ENCODE results near the gene CASP8AP2. TPM values are rescaled to one million over a fixed set of nuclear protein-coding genes. Genes with fewer than 3 reads are reported as not detected.

The CASP8AP2 gene
- total RNA-seq, 1 experiment from 2014 or later: 27.9 TPM

DNA sequence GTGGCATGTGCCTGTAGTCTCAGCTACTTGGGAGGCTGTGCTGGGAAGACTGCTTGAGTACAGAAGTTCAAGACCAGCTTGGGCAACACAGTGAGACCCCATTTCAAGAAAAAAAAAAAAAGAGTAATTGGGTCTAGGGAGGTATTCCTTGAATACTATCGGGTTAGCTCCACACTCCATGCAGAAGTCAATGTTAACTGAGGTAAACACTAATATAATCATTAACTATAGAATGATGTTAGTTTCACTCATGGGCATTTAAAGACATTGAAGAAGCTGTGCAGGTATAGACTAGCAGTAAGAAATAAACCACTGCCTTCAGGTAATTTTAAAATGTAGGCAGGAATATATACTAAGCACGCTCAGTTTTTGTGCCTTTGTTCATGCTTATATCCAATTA lies 42.7 kb upstream of the CASP8AP2 start:
- CTCF ChIA-PET: no interaction called here
- POLR2A ChIA-PET: no interaction called here

More for the DNA sequence above, 42.7 kb upstream of the CASP8AP2 start:
- H3K4me1 Mint-ChIP-seq: no peaks in the 10 kb centered on the region
- ATAC-seq: no peak
- peaks cover 78% of the 10 kb centered on the region for H3K36me3 Mint-ChIP-seq
- no peak overlapping the region for H3K27ac Mint-ChIP-seq
- H3K27me3 Mint-ChIP-seq (ENCODE audit: low read depth): no peaks in the 10 kb centered on the region
- DNase-seq (ENCODE audit: low spot score): no peak
- TF ChIP-seq, protein P1, sequence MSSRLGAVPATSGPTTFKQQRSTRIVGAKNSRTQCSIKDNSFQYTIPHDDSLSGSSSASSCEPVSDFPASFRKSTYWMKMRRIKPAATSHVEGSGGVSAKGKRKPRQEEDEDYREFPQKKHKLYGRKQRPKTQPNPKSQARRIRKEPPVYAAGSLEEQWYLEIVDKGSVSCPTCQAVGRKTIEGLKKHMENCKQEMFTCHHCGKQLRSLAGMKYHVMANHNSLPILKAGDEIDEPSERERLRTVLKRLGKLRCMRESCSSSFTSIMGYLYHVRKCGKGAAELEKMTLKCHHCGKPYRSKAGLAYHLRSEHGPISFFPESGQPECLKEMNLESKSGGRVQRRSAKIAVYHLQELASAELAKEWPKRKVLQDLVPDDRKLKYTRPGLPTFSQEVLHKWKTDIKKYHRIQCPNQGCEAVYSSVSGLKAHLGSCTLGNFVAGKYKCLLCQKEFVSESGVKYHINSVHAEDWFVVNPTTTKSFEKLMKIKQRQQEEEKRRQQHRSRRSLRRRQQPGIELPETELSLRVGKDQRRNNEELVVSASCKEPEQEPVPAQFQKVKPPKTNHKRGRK (CRISPR knock-in tag; IDR thresholded peaks at IDR 0.05; ENCODE audit: borderline replicate concordance): no peak
- TF ChIP-seq ZNF121 (CRISPR knock-in tag; IDR thresholded peaks at IDR 0.05) (no peak), OVOL2 (CRISPR knock-in tag; IDR thresholded peaks at IDR 0.05; ENCODE audit: borderline replicate concordance) (no peak), GRHL2 (CRISPR knock-in tag; IDR thresholded peaks at IDR 0.05; ENCODE audit: insufficient replicate concordance, severe bottlenecking) (no peak), FOXP1 (CRISPR knock-in tag; IDR thresholded peaks at IDR 0.05; ENCODE audit: borderline replicate concordance) (no peak), NFE2L1 (CRISPR knock-in tag; IDR thresholded peaks at IDR 0.05) (no peak), IRF2 (CRISPR knock-in tag; IDR thresholded peaks at IDR 0.05; ENCODE audit: borderline replicate concordance, low read depth) (no peak), TP53 (CRISPR knock-in tag; IDR thresholded peaks at IDR 0.05) (no peak), ZNF396 (CRISPR knock-in tag; IDR thresholded peaks at IDR 0.05; ENCODE audit: borderline replicate concordance) (no peak), NR3C1 (CRISPR knock-in tag; conservative IDR thresholded peaks at IDR 0.05; ENCODE audit: low read depth) (no peak), SMAD4 (CRISPR knock-in tag; IDR thresholded peaks at IDR 0.05) (no peak), ZBTB21 (CRISPR knock-in tag; IDR thresholded peaks at IDR 0.05; ENCODE audit: borderline replicate concordance) (no peak), RORB (CRISPR knock-in tag; IDR thresholded peaks at IDR 0.05) (no peak)
- TF ChIP-seq, protein P2, sequence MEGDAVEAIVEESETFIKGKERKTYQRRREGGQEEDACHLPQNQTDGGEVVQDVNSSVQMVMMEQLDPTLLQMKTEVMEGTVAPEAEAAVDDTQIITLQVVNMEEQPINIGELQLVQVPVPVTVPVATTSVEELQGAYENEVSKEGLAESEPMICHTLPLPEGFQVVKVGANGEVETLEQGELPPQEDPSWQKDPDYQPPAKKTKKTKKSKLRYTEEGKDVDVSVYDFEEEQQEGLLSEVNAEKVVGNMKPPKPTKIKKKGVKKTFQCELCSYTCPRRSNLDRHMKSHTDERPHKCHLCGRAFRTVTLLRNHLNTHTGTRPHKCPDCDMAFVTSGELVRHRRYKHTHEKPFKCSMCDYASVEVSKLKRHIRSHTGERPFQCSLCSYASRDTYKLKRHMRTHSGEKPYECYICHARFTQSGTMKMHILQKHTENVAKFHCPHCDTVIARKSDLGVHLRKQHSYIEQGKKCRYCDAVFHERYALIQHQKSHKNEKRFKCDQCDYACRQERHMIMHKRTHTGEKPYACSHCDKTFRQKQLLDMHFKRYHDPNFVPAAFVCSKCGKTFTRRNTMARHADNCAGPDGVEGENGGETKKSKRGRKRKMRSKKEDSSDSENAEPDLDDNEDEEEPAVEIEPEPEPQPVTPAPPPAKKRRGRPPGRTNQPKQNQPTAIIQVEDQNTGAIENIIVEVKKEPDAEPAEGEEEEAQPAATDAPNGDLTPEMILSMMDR (IDR thresholded peaks at IDR 0.05): no peak
- TF ChIP-seq, protein P3, sequence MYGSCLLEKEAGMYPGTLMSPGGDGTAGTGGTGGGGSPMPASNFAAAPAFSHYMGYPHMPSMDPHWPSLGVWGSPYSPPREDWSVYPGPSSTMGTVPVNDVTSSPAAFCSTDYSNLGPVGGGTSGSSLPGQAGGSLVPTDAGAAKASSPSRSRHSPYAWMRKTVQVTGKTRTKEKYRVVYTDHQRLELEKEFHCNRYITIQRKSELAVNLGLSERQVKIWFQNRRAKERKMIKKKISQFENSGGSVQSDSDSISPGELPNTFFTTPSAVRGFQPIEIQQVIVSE (CRISPR knock-in tag; IDR thresholded peaks at IDR 0.05; ENCODE audit: borderline replicate concordance): no peak
- TF ChIP-seq, protein P4, sequence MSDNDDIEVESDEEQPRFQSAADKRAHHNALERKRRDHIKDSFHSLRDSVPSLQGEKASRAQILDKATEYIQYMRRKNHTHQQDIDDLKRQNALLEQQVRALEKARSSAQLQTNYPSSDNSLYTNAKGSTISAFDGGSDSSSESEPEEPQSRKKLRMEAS (CRISPR knock-in tag; IDR thresholded peaks at IDR 0.05): no peak
- TF ChIP-seq, protein P5, sequence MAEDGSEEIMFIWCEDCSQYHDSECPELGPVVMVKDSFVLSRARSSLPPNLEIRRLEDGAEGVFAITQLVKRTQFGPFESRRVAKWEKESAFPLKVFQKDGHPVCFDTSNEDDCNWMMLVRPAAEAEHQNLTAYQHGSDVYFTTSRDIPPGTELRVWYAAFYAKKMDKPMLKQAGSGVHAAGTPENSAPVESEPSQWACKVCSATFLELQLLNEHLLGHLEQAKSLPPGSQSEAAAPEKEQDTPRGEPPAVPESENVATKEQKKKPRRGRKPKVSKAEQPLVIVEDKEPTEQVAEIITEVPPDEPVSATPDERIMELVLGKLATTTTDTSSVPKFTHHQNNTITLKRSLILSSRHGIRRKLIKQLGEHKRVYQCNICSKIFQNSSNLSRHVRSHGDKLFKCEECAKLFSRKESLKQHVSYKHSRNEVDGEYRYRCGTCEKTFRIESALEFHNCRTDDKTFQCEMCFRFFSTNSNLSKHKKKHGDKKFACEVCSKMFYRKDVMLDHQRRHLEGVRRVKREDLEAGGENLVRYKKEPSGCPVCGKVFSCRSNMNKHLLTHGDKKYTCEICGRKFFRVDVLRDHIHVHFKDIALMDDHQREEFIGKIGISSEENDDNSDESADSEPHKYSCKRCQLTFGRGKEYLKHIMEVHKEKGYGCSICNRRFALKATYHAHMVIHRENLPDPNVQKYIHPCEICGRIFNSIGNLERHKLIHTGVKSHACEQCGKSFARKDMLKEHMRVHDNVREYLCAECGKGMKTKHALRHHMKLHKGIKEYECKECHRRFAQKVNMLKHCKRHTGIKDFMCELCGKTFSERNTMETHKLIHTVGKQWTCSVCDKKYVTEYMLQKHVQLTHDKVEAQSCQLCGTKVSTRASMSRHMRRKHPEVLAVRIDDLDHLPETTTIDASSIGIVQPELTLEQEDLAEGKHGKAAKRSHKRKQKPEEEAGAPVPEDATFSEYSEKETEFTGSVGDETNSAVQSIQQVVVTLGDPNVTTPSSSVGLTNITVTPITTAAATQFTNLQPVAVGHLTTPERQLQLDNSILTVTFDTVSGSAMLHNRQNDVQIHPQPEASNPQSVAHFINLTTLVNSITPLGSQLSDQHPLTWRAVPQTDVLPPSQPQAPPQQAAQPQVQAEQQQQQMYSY (CRISPR knock-in tag; IDR thresholded peaks at IDR 0.05): no peak
- TF ChIP-seq, protein P6, sequence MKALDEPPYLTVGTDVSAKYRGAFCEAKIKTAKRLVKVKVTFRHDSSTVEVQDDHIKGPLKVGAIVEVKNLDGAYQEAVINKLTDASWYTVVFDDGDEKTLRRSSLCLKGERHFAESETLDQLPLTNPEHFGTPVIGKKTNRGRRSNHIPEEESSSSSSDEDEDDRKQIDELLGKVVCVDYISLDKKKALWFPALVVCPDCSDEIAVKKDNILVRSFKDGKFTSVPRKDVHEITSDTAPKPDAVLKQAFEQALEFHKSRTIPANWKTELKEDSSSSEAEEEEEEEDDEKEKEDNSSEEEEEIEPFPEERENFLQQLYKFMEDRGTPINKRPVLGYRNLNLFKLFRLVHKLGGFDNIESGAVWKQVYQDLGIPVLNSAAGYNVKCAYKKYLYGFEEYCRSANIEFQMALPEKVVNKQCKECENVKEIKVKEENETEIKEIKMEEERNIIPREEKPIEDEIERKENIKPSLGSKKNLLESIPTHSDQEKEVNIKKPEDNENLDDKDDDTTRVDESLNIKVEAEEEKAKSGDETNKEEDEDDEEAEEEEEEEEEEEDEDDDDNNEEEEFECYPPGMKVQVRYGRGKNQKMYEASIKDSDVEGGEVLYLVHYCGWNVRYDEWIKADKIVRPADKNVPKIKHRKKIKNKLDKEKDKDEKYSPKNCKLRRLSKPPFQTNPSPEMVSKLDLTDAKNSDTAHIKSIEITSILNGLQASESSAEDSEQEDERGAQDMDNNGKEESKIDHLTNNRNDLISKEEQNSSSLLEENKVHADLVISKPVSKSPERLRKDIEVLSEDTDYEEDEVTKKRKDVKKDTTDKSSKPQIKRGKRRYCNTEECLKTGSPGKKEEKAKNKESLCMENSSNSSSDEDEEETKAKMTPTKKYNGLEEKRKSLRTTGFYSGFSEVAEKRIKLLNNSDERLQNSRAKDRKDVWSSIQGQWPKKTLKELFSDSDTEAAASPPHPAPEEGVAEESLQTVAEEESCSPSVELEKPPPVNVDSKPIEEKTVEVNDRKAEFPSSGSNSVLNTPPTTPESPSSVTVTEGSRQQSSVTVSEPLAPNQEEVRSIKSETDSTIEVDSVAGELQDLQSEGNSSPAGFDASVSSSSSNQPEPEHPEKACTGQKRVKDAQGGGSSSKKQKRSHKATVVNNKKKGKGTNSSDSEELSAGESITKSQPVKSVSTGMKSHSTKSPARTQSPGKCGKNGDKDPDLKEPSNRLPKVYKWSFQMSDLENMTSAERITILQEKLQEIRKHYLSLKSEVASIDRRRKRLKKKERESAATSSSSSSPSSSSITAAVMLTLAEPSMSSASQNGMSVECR (CRISPR knock-in tag; IDR thresholded peaks at IDR 0.05; ENCODE audit: borderline replicate concordance): no peak
- TF ChIP-seq, protein P7, sequence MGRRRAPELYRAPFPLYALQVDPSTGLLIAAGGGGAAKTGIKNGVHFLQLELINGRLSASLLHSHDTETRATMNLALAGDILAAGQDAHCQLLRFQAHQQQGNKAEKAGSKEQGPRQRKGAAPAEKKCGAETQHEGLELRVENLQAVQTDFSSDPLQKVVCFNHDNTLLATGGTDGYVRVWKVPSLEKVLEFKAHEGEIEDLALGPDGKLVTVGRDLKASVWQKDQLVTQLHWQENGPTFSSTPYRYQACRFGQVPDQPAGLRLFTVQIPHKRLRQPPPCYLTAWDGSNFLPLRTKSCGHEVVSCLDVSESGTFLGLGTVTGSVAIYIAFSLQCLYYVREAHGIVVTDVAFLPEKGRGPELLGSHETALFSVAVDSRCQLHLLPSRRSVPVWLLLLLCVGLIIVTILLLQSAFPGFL (CRISPR knock-in tag; IDR thresholded peaks at IDR 0.05; ENCODE audit: borderline replicate concordance): no peak
- no peak overlapping the region for H3K4me3 Mint-ChIP-seq
- peaks cover 9% of the 10 kb centered on the region for H3K9me3 Mint-ChIP-seq

Measured in WTC11 (cell line).